Measurements from ENCODE around the gene FBXW12.

DNA sequence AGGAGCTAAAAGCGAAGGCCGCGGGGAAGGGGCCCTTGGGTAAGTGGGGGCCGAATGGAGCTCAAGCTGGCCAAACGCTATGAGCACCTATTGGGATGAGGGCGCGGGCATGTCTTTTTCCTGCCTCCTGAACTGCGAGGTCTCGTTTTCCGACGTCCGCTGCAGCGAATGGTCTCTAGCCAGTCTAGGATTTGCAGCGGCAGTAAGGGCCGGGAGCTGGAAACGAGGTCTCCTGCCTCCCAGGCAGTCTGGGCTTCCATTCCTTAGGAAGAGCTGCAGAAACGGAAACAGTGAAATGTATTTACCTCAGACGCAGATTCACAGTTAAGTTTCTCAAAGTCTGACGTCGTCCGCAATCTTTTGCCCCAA lies 68.6 kb downstream of the FBXW12 start:
- TF ChIP-seq, protein P1, sequence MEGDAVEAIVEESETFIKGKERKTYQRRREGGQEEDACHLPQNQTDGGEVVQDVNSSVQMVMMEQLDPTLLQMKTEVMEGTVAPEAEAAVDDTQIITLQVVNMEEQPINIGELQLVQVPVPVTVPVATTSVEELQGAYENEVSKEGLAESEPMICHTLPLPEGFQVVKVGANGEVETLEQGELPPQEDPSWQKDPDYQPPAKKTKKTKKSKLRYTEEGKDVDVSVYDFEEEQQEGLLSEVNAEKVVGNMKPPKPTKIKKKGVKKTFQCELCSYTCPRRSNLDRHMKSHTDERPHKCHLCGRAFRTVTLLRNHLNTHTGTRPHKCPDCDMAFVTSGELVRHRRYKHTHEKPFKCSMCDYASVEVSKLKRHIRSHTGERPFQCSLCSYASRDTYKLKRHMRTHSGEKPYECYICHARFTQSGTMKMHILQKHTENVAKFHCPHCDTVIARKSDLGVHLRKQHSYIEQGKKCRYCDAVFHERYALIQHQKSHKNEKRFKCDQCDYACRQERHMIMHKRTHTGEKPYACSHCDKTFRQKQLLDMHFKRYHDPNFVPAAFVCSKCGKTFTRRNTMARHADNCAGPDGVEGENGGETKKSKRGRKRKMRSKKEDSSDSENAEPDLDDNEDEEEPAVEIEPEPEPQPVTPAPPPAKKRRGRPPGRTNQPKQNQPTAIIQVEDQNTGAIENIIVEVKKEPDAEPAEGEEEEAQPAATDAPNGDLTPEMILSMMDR (IDR thresholded peaks at IDR 0.05) = no peak
- no peak for TF ChIP-seq EZH2phosphoT487 (IDR thresholded peaks at IDR 0.05)

All from neural progenitor cell (in vitro differentiated cells).